NK-92 (cell line): Measurements from ENCODE around the gene OR10P1.
"Not testable (repeated sequence)": the region's sequence is repeated elsewhere in the genome, so short reads cannot be mapped to it uniquely, and the experiment has no call there.

ENCODE experiments used
- DNase-seq: peaks from one replicate; lab custom pipeline; 2025; ENCODE audit not compliant: unreplicated experiment; lab: John Stamatoyannopoulos, UW

OR10P1 gene

GRCh38 chr12:55650620-55651298 is 14.1 kb downstream of the OR10P1 start:
- DNase-seq, result not testable (repeated sequence)

DNA sequence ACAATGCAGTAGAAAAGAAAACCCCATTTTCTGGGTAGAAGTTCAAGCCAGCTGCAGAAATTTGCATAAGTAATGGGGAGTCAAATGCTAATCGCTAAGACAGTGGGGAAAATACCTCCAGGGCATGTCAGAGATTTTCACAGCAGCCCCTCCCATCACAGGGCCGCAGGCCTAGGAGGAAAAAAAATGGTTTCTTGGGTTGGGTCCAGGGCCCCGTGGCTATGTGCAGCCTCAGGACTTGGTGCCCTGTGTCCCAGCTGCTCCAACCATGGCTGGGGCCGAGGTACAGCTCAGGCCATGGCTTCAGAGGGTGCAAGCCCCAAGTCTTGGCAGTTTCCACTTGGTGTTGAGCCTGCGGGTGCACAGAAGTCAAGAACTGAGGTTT is 14.6 kb downstream of the OR10P1 start:
- DNase-seq, result no peak

DNA sequence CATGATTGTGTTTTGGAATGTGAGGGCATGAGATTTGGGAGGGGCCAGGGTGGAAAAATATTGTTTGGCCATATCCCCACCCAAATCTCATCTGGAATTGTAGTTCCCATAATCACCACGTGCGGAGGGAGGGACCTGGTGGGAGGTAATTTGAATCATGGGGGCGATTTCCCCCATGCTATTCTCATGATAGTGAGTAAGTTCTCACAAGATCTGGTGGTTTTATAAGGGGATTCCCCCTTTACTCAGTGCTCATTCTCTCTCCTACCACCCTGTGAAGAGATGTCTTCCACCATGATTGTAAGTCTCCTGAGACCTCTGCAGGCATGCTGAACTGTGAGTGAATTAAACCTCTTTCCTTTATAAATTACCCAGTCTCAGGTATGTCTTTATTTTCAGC is 15.7 kb downstream of the OR10P1 start:
- DNase-seq, result no peak

- DNase-seq, result no peak
Measured at GRCh38 chr12:55653031-55653430, 16.3 kb downstream of the OR10P1 start.

DNA sequence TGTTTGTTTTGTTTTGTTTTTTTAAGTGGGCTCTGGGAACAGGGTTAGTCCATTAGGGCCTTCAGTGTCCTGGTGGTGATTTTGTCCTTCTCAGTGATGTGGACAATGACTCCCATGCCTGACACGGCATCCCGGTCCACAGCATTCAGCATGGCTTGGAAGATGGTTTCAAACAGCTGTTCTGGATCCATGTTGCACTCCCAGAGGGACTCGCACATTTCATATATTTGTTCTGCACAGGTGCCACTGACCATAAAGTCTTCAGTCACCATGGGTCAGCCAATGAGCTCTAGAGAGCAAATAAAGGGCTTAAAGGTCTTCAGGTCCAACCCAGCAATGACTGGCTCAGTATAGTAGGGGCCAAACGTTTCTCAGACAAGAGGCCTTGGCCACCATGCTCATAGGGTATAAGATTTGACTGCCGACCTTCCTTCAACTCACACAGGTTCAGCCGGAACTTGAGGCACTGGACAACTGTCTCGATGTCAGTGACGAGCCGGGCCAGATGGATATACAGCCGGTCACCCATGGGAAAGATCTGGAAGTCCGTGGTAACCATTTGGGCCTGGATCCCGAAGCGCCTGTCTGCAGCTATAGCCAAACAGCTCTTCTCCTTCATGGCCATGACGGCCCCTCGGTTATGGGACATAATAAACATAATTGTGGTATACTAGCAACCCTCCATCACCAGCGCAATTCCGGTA is 18.0 kb downstream of the OR10P1 start:
- no peak for DNase-seq

GRCh38 chr12:55657212-55657611 is 20.5 kb downstream of the OR10P1 start:
- no peak for DNase-seq

- DNase-seq, result no peak
Measured at GRCh38 chr12:55658212-55658611, 21.5 kb downstream of the OR10P1 start.

DNA sequence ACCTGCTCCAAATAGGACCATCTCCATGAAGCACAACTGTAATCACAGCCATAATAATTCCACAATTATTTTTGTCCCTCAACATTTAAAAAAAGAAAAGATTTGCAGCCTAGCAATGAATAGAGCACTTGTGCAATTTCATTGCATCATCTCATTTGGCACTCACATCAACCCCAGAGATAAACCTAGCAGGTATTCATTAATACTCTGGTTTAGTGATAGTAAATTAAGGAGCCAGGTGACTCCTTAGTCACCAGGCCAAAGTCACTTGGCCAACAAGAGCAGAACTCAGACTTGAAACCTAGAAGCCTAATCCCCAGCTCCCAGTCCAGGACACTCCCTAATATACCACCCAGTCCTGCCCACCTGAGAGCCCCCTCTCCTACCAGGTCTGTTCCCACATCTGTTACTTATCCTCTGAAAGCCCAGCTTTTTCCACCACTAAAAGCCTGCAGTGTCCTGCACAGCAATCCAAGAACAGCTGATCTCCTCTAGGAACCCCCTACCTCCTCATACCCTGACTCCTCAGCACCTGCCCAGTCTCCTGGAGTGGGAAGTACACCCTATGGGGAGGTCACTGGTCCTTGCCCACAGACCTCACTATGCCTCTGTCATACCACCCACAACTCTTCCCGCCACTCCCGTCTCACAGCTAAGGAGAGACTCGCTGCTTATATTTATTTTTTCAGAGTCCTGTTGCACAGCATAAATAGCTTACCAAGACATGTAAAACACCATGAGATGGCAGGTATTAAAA is 22.1 kb downstream of the OR10P1 start:
- DNase-seq, result no peak

DNA sequence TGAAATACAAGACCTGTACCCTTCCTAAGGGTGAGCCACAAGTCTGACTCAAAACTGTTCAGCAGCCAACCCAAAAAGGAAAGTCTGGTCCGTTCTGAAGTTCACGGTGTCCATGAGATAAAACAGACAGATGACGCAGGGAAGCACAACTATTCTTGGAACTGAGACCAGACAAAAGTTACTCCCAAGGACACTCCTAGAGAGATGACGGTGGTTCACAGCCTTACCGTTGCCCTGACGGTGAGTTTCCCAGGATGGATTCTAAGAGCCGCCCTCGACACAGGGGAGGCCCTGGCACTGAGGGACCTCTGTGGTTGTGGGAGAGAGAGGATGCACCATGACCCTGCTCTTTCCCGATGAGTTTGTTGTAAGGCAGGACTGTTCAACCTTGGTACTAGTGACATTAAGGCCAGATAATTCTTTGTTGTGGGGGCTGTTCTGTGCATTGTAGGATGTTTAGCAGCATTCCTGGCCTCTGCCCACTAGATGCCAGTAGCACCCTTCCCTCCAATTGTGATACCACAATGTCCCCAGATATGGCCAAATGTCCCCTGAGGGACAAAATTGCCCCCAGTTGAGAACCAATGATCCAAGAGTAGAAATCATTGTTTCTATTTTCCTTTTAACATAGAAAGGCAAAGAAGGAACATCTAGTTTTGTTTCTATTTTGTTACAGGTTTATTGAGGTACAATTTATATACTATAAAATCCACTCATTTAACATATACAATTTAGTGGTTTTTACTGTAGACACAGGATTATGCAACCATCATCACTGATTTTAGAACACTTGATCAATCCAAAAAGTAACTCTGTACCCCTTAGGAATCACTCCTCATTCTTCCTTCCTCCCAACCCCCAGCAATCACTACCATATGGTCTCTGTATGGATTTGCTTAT is 23.0 kb downstream of the OR10P1 start:
- DNase-seq, result no peak

- no peak for DNase-seq
Measured at GRCh38 chr12:55663391-55663790, 26.7 kb downstream of the OR10P1 start.

DNA sequence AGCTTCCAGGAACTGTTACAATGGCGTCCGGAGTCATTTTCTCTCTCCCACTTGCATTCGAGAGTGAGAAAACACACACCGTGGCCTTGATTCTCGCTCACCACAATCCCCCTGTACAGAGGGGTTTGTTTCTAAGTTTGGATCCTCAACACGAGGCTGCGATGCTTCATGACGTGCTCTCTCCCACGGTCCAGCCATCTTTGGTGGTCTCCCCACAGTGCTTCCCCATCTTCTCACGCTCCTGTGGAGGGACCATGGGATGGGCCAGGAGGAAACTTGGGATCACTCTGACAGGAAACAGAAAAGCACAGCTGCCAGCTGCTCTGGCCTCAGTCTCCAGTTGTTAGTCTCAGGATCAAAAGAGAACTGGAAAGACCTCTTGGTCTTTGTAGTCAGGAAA is 28.1 kb downstream of the OR10P1 start:
- no peak for DNase-seq

DNA sequence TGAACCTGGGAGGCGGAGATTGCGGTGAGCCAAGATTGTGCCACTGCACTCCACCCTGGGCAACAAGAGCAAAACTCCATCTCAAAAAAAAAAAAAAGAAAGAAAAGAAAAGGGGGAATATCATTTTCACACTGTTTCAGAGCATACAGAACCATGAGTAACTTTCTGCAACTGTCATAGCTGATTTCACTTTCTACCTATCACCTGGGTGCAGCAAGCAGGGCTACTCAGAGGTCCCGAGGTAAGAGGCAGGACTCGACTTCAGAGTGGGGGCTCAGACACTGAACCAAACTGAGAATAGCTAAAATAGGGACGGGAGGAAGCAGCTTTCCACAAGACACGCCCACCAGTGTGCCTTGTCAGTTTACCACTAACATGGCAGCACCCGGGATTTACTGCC is 29.8 kb downstream of the OR10P1 start:
- no peak for DNase-seq

DNA sequence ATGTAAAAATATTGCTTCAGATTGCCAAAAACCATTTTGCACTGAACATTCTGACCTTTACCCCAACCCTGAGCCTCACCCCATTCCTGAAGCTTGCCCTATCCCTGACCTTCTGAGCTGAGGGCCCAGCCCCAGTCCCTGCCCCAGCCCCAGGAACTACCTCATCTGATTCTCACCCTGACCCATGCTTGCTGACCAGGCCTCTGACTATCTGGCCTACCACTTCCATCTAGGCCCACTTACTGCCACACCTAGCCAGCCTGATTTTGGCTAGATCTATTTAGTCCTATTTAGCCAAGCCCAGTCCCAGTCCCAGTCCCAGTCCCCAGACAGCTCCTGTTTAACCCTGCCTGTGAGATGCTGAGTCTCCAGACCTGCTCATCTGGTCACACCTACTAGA is 33.6 kb downstream of the OR10P1 start:
- DNase-seq, result no peak

- no peak for DNase-seq
Measured at GRCh38 chr12:55671746-55672145, 35.1 kb downstream of the OR10P1 start.

DNA sequence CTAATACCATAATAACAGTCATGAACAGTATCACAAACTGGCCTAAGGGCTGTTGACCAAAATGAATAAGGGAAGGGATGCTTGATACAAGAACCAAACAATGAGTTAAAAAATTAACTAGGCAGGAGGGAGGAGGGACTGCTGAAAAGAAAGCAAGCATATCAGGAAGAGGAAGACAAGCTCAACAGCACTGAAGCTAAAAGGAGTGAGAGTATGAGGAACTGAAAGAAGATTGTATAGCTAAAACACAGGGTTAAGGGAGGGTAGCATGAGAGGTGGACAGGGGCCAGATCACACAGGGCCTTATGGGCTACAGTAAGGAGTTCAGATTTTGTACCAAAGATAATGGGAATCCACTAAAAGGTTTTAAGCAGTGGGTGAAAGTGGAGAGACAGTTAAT is 36.9 kb downstream of the OR10P1 start:
- no peak for DNase-seq

DNA sequence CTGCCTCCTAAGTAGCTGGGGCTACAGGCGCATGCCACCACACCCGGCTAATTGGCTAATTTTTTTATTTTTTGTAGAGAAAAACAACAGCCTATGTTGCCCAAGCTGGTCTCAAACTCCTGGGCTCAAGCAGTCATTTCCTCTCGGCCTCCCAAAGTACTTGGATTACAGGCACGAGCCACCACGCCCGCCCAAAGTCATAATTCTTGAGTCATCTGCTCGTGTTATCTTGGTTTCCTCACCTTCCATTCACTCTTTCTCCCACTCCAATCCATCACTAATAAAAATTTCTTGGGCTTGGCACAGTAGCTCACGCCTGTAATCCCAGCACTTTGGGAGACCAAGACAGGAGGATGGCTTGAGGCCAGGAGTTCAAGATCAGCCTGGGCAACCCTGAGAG is 39.0 kb downstream of the OR10P1 start:
- no peak for DNase-seq

DNA sequence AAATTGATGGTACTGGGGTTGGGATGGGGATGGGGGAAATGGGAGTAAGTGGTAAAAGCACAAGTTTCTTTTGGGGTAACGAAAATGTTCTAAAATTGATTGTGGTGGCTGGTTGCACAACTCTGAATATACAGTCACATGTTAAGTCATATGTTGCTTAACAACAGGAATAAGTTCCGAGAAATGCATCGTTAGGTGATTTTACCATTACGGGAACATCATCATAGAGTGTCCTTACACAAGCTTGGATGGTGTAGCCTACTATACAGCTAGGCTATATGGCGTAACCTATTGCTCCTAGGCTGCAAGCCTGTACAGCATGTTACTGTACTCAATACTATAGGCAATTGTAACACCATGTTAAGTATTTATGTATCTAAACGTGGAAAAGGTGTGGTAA is 40.0 kb downstream of the OR10P1 start:
- DNase-seq, result no peak

DNA sequence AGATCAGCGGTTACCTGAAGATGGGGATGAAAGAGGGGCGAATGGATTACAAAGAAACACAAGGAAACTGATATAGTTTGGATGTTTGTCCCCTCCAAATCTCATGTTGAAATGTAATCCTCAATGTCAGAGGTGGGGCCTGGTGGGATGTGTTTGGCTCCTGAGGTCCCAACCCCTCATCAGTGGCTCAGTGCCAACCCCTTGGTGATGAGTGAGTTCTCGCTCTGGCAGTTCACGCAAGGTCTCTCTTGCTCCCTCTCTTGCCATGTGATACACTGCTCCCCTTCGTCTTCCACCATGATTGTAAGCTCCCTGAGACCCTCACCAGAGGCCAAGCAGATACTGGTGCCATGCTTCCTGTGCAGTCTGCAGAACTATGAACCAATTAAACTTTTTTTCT is 43.0 kb downstream of the OR10P1 start:
- no peak for DNase-seq

GRCh38 chr12:55681142-55682077 is 44.7 kb downstream of the OR10P1 start:
- DNase-seq, result no peak
